Sigmoid colon (tissue), 3 donors: Measurements from ENCODE around the gene HCN4.

Experiments used
- POLR2A ChIP-seq, 2 donors: fragments of 450-650 bp; IDR thresholded peaks; one replicate each; pipeline ENCODE4 v1.6.1; 2016; ENCODE audit warnings: antibody characterized with exemption in 2 of 2, mild to moderate bottlenecking in 2 of 2, moderate library complexity in 2 of 2
- TF ChIP-seq, protein P1 (sequence below), 4 experiments: fragments of 450-650 bp in 3 of 4; fragments of 200-600 bp in 1 of 4; IDR thresholded peaks; one replicate each; pipeline ENCODE4 v1.5.1; 2016 to 2019; ENCODE audit warnings: antibody characterized with exemption in 4 of 4, mild to moderate bottlenecking in 3 of 4, moderate library complexity in 2 of 4

- no peak for TF ChIP-seq POLR2A (IDR thresholded peaks at IDR 0.05)
- TF ChIP-seq, protein P1, sequence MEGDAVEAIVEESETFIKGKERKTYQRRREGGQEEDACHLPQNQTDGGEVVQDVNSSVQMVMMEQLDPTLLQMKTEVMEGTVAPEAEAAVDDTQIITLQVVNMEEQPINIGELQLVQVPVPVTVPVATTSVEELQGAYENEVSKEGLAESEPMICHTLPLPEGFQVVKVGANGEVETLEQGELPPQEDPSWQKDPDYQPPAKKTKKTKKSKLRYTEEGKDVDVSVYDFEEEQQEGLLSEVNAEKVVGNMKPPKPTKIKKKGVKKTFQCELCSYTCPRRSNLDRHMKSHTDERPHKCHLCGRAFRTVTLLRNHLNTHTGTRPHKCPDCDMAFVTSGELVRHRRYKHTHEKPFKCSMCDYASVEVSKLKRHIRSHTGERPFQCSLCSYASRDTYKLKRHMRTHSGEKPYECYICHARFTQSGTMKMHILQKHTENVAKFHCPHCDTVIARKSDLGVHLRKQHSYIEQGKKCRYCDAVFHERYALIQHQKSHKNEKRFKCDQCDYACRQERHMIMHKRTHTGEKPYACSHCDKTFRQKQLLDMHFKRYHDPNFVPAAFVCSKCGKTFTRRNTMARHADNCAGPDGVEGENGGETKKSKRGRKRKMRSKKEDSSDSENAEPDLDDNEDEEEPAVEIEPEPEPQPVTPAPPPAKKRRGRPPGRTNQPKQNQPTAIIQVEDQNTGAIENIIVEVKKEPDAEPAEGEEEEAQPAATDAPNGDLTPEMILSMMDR (IDR thresholded peaks at IDR 0.05), result no peak
Measured at GRCh38 chr15:73323374-73323955, 45.3 kb downstream of the HCN4 start.
